Measurements from ENCODE around the gene PTBP1. TPM values are rescaled to one million over a fixed set of nuclear protein-coding genes. Genes with fewer than 3 reads are reported as not detected.

The PTBP1 gene
- total and polyA plus RNA-seq, 9 of the 15 experiments (the other 6 are each of a cell fraction or from before 2014, with no cell fraction given), result 14.0 to 759 (median 234) TPM

DNA sequence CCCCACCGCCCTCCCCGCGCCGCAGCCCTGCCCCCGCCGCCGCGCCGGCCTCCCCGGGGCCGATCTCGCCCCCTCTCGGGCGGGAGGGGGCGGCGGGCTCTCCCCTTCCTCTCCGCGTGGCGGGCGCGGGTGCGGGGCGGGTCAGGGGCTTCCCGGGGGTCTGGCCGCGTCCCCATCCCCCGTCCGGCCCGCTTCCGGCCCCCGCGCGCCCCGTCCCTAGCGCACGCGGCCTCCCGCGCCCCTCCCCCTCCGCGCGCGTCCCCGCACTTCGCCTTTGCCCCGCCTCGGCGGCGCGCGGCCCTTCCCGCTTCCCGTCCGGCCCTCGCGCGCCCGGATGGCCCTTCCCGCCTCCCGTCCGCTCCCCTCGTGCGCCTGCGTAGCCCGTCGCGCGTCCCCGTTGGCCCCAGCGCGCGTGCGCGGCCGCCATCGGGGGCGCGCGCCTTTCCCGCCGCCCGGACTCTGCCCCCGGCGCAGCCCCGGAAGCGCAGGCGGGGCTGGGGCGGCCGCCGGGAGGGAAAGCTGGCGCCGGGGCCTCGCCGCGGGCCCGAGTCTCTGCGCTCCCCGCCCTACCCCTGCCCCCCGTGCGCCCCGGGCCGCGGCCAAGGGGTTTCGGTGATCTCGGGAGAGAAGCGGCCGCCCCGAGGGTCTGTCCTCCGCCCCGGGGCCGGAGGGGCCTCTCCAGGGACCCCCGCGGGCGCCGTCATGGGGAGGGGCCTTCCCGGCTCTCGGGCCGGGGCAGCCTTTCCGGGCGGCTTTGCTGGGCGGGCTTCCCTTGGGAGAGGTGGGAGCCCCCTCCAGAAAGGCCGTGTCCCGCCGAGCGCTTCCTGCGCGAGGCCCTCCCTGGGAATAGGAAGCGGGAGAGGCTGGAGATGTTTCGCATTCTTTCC lies 519 bp downstream of the PTBP1 start (continued):
- TF ChIP-seq ZNF780A (CRISPR knock-in tag; IDR thresholded peaks at IDR 0.05), result no peak
- TF ChIP-seq ZNF445 (CRISPR knock-in tag; IDR thresholded peaks at IDR 0.05; ENCODE audit: low read depth), result no peak
- peak; percentile 58 for TF ChIP-seq ELF1 (tag; IDR thresholded peaks at IDR 0.05)
- TF ChIP-seq NFATC3 (IDR thresholded peaks at IDR 0.05), result no peak
- no peak for TF ChIP-seq DPF2 (IDR thresholded peaks at IDR 0.05)
- TF ChIP-seq ZNF764 (CRISPR knock-in tag; IDR thresholded peaks at IDR 0.05; ENCODE audit: low read depth), result no peak
- no peak for TF ChIP-seq ZNF408 (CRISPR knock-in tag; IDR thresholded peaks at IDR 0.05; ENCODE audit: low read depth)
- TF ChIP-seq NR2C1 (IDR thresholded peaks at IDR 0.05), result no peak
- no peak for TF ChIP-seq NR2C1 (tag; IDR thresholded peaks at IDR 0.05)
- no peak for TF ChIP-seq ZNF696 (CRISPR knock-in tag; conservative IDR thresholded peaks at IDR 0.05)
- TF ChIP-seq ZNF695 (CRISPR knock-in tag; IDR thresholded peaks at IDR 0.05), result no peak
- no peak for TF ChIP-seq RUNX1 (IDR thresholded peaks at IDR 0.05; ENCODE audit: low read depth)
- TF ChIP-seq, protein P1, sequence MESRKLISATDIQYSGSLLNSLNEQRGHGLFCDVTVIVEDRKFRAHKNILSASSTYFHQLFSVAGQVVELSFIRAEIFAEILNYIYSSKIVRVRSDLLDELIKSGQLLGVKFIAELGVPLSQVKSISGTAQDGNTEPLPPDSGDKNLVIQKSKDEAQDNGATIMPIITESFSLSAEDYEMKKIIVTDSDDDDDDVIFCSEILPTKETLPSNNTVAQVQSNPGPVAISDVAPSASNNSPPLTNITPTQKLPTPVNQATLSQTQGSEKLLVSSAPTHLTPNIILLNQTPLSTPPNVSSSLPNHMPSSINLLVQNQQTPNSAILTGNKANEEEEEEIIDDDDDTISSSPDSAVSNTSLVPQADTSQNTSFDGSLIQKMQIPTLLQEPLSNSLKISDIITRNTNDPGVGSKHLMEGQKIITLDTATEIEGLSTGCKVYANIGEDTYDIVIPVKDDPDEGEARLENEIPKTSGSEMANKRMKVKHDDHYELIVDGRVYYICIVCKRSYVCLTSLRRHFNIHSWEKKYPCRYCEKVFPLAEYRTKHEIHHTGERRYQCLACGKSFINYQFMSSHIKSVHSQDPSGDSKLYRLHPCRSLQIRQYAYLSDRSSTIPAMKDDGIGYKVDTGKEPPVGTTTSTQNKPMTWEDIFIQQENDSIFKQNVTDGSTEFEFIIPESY (CRISPR knock-in tag; IDR thresholded peaks at IDR 0.05), result no peak
- TF ChIP-seq CREM (IDR thresholded peaks at IDR 0.05; ENCODE audit: low read depth), result peak; percentile 66
- no peak for TF ChIP-seq ZNF586 (CRISPR knock-in tag; conservative IDR thresholded peaks at IDR 0.05)
- no peak for TF ChIP-seq MAFG (tag; conservative IDR thresholded peaks at IDR 0.05)
- no peak for TF ChIP-seq CREBBP (IDR thresholded peaks at IDR 0.05; ENCODE audit: low read depth, low read length)
- TF ChIP-seq TBL1XR1 (IDR thresholded peaks at IDR 0.05; ENCODE audit: low read length in 2 of 2), result no peak
- TF ChIP-seq DMBX1 (CRISPR knock-in tag; IDR thresholded peaks at IDR 0.05; ENCODE audit: borderline replicate concordance), result peak; percentile 95; the same call in 1 of the 2 replicates
- TF ChIP-seq NFIX (CRISPR knock-in tag; IDR thresholded peaks at IDR 0.05; ENCODE audit: low read depth), result no peak
- TF ChIP-seq ZNF507 (tag; conservative IDR thresholded peaks at IDR 0.05), result no peak
- no peak for TF ChIP-seq TEAD4 (IDR thresholded peaks at IDR 0.05; ENCODE audit: low read length)
- no peak for TF ChIP-seq TEAD4 (CRISPR knock-in tag; IDR thresholded peaks at IDR 0.05; ENCODE audit: borderline replicate concordance)
- TF ChIP-seq SMARCC2 (IDR thresholded peaks at IDR 0.05; ENCODE audit: low read depth), result no peak
- no peak for TF ChIP-seq TRIM24 (IDR thresholded peaks at IDR 0.05)
- no peak for TF ChIP-seq ESRRB (CRISPR knock-in tag; IDR thresholded peaks at IDR 0.05; ENCODE audit: borderline replicate concordance)
- no peak for TF ChIP-seq ZKSCAN3 (CRISPR knock-in tag; IDR thresholded peaks at IDR 0.05)

Data from K562 (cell line).